Erythroblast (primary cell): Measurements from ENCODE around the gene SEMA7A.

ENCODE experiments used
- DNase-seq, 2 experiments: peaks; one replicate each; lab custom pipeline; 2025; lab: John Stamatoyannopoulos, UW
- GATA1 ChIP-seq: IDR thresholded peaks from 2 replicates; pipeline ENCODE4 v1.6.1; 2011; ENCODE audit warnings: low read depth, mild to moderate bottlenecking, control low read depth, low read length, moderate library complexity
- POLR2A ChIP-seq: IDR thresholded peaks from 2 replicates; pipeline ENCODE4 v1.6.1; 2011; ENCODE audit warnings: mild to moderate bottlenecking, low read length

The SEMA7A gene

DNA sequence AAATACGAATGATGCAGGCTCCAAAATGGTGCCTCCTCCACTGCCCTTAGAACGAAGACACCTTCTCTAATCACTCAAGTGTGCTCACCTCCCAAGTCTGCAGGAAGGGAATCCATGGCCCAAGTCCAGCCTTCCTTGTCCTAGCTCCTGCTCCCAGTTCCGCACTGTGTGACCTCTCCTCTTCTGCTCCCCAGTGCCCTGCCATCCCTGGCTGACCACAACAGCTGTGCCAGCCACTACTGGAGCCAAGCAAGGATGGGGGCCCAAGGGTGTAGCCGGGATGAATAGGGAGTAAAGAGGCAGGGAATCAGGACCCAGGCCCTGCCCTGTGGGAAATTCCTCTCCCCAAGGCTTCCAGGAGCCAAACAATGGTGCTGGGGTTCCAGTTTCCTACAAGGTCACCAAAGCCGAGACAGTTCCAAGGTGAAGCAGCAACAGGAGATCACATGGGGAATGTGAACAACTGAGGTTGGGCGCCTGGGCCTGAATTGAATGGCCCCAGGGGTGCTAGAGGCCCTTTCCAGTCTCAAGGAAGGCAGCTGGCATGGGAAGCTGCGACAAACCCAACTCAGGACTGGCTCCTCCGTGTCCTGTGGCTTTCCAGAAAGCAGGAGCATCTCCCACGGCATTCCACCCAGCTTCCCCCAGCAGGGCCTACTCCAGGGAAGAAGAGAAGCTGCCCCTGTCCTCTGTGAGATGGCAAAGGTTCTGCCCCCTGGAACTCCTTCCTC, 20.2 kb downstream of the SEMA7A start:
- TF ChIP-seq GATA1 (no peak), POLR2A (no peak)
- DNase-seq, result no peak

DNA sequence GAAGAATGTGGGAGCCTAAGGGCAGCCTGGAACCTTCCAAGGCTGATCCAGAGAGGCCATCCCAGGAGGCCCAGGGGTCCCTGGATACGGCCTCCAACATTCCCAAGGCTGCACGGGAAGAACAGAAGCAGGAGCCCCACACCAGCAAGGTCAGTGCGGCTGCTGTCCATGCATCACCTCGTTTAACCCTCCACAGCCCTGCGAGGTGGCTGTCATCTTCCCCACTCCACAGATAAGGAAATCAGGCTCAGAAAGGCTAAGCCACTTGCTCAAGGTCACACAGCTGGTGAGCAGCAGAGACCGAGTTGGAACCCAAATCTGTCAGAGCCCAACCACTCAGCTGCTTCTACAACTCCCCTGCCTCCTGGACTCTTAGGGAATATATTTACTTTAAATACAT, 21.6 kb downstream of the SEMA7A start:
- TF ChIP-seq POLR2A (no peak), GATA1 (no peak)
- no peak for DNase-seq

DNA sequence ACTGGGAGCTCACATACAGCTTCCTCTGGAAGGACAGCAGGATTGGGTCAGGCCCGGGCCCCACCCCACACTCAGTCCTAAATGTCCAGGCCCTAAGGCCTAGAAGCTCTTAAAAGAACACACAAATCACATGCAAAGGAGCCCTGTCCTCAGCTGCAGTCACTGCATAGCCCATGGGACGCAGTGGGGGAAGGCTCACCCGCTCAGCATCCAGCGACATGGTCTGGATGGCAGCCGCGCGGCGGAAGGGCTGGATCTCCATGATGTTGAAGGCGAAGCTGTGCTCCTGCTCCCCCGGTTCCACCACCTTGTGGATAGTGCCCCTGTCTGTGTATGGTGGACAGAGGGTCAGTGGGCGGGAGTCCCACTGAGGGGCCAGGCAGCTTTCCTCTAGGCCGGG, 22.1 kb downstream of the SEMA7A start:
- TF ChIP-seq GATA1 (no peak), POLR2A (no peak)
- DNase-seq, result no peak

DNA sequence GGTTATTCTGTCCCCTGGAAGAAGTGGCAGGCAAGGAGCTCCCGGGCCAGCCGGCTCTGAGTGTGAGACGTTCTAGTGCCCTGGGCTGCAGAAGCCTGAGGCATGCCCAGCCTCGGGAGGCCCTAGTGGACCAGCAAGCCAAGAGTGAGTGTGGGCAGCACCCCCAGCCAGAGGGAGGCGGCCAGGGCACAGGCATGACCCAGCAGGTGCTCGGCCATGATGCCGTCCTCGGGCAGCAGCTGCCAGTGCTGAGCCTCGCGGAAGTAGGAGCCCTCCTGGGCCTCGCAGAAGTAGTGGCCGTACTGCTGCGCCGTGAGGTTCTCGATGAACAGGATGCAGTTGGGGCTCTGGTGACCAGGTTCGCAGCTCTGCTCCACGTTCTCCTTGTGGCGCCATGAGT, 23.3 kb downstream of the SEMA7A start:
- no peak for TF ChIP-seq GATA1
- TF ChIP-seq POLR2A, result no peak
- no peak for DNase-seq

DNA sequence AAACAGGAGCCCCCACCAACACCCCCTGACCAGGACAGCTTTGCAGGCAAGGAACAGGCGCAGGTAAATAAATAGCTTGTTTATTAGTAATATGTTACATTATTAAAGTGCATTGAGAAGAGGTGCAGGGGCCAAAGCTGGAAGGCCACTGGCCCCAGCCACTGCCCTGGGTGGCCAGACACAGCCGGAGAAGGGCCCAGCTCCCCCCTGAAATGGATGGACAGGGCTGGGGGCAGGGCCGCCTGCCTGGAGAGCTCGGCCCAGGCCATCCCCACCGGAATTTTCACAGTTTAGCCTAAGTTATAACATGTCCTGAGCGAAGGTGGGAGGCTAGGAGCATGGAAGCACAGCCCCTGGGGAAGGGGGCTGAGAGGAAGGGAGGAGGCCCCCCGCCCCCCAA, 24.5 kb downstream of the SEMA7A start:
- DNase-seq, result no peak
- TF ChIP-seq POLR2A, result no peak
- TF ChIP-seq GATA1, result no peak

DNA sequence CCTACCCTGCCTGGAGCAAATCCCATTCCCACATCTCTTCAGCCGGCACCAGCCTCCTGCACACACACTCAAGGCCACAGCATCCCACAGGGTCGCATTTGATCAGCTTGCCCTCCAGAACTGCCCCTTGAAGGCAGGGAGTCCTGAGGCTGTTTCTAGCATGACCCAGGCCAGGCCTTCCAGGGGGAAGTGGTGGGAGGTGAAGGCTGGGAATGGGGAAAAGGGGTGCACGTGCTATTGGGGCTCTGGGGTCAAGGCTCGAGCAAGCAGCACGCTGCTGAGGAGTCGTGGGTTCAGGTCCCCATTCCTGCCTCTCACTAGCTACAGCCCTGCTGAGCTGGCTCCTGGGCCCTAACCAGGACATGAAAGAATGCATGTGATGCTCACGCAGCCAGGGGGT, 24.9 kb downstream of the SEMA7A start:
- no peak for TF ChIP-seq POLR2A
- no peak for TF ChIP-seq GATA1
- no peak for DNase-seq

DNA sequence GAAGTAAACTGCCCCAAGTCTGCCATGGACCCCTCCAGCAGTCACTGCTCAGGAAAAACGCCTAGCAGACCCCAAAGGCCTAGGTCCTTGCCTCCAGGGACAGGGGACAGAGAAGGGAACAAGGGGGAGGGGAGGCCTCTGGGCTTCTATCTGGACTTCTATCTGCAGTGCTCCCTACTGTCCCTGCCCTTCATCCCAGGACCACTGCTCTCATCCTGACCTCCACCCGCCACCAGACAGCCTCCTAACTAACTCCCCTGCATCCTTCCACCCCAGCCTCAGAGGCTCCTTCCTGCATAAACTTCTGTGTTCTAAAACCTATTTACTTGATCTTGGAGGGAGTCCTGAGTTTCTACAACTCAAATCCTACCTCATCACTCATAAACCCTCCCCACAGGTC, 25.4 kb downstream of the SEMA7A start:
- no peak for DNase-seq
- no peak for TF ChIP-seq GATA1
- TF ChIP-seq POLR2A, result no peak

DNA sequence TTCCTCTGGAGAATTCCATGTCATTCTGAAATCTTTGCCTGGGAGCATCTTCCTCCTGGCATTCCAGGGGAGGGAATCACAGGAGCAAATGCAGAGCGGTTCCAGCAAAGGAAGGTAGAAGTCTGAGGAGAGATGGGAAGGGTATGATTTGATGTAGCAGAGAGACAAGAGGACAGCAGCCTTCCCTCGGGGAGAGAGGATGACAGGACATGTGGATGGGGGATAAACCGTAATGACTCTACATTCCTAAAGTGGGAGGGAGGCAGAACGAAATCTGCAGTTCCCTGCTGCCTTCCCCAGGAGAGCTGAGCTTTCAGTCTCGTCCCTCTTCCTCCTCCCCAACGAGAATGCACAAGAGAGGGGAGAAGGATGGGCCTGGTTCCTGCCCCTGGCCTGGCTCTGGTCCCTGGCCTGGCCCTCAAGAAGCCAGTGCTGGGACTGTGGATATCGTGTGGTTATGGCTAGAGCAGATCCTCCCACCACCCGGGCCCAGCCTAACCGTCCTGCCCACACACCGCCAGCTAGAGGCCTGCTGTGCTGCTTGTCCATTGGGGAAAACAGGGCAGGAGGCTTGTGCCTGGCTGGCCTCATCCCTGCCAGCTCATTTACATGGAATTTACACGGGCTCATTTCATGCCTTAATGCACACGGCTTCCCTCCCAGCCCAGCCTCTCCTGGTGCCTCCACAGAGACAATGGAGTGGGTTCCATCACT, 26.6 kb downstream of the SEMA7A start:
- no peak for DNase-seq
- TF ChIP-seq GATA1, result no peak
- no peak for TF ChIP-seq POLR2A

DNA sequence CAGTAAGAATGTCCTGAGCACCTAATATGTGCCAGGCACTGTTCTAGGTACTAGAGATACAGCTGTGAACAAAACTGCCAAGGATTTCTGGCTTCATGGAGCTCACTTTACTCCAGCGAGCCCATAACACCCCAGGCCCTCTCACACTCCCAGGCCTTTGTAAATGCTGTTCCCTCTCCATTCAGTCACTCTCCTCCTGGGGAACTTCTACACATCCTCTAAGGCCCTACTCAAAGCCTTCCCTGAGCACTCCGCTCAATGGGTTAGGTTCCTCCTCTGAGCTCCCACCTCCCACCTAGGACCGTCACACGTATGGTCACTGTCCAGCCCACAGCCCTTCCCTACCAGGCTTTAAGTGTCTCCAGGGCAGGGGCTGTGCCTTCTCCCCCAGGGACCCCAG, 27.2 kb downstream of the SEMA7A start:
- TF ChIP-seq POLR2A (no peak), GATA1 (no peak)
- DNase-seq, result no peak

DNA sequence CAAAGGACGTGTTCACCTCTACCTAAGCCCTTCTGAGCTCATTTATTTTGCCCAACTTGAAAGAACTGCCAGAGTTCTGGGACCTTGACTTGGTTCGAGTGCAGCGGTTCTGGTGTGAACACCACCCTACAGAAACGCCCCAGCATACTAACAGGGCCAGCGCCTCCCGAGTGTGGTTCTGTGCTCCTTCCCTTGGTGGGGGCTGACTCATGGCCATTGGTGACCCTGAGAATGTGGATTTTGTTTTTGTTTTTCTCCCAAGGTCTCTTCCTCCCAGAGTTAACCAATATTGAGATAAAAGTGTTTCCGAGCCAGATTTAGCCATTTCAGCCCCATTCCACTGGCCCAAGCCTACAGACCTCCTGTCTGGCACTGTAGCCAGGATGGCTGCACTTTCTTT, 27.9 kb downstream of the SEMA7A start:
- TF ChIP-seq GATA1 (no peak), POLR2A (no peak)
- DNase-seq, result no peak

DNA sequence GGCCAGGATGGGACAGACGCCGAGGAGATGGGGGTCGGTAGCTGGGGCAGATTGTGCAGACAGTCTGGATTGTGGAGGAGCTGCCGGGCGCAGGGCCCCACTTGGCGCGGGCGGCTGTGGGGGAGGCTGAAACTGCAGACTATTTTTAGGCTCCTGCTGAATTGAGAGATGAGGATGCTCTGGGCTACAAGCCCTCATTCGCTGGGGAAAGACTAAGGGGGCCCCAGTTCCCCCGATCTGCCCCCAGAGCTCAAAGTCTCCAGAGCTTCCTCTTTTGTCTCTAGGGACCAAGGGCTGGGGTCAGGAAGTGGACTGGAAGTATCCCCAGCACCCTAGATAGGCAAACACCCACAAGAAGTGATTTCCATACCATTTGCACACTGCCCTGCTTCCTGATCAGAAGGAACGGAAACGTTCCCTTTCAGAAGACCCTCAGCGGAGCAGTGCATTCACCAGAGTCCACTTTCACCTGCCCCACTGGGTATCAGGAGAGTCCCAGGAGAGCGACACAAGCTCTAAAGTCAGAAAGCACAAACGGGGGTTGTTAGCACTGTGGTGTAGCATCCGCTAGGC, 29.7 kb downstream of the SEMA7A start:
- TF ChIP-seq GATA1 (no peak), POLR2A (no peak)
- DNase-seq, result no peak

DNA sequence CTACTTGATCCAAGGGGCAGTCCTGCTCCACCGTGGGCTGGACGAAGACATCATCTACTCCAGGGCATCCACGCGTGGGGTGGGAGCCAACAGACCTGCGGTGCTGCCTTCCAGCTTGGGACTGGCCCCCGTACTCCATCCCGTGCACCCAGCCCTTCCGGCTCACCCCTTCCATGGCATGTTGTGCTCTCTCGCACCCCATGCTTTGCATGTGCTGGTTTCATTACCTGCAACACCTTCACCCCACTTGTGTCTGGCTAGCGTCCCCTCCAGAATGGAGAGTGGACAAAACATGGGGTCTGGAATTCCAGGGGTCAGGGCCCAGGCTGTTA, 30.2 kb downstream of the SEMA7A start:
- DNase-seq, result no peak
- TF ChIP-seq POLR2A (no peak), GATA1 (no peak)

DNA sequence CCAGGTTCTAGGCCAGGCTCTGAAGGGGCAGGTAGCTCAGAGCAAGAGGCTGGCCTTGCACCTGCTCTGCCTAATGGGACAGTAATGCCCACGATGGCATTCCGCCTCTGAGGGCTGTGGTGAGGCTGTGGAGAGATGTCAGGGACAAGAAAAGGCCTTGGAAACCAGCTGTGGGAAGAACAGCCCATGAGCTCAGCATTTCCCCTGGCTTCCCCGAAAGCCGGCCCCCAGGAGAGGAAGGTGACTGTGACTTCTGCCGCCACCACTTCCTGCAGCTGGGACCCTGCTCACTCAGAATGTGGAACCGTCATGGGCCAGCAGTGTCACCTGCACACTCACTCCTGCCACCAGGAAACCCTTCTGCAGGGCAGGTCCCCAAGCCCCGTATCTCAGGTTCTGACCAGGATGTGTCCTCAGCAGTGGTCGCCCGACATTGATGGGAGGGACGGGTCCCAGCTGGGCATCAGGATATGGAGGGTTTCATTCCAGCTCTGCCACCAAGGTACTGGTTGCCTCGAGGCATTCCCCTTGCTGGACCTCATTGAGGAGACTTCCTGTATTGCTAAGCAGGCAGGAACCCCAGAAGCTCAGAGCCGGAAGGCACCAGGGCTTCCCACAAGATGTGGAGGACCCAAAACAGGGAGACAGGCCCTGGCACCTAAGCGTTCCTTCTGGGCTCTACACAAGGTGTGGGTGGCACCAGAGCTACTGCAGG, 30.7 kb downstream of the SEMA7A start:
- DNase-seq, result no peak
- TF ChIP-seq GATA1, result no peak
- no peak for TF ChIP-seq POLR2A

DNA sequence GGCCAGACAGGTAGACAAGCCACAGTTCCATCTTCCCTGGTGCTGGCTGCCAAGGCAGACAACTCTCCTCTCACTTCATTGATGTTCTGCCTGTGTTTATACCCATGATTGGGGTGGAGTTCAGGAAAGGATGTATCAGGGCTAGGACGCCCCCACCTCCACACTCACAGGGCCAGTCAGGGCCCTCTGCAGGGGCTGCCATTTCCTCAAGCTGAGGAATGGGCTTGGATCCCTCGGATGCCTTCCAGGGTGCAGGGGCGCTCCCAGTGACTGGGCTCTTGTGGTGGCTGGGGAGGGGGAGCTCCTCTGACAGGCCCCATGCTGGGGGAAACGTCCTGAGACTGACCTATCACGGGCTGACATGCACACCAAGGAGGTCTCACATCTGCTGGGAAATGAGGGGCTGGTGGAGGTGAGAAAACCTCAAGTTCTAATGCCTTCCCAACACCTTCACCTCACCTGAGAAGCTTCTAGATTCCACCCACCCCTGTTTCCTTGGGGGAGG, 31.4 kb downstream of the SEMA7A start:
- TF ChIP-seq POLR2A (no peak), GATA1 (no peak)
- DNase-seq, result no peak
